NCI-H1105 treated with DMSO at 0.1 percent for 48 hours (cell line): ENCODE data around the gene NAPSA.
A peak's percentile ranks its signal among the peaks of the same experiment; 100 is the strongest.

ENCODE experiments used
- DNase-seq: peaks from one replicate; lab custom pipeline; 2025; lab: John Stamatoyannopoulos, UW

The NAPSA gene

GRCh38 chr19:50383852-50384684, 18.6 kb upstream of the NAPSA start, which contains the start of gene POLD1:
POLD1 (plus strand) TSS chr19:50384347; CDS start chr19:50398852, 14,505 bp downstream.
- peak; percentile 99 for DNase-seq

DNA sequence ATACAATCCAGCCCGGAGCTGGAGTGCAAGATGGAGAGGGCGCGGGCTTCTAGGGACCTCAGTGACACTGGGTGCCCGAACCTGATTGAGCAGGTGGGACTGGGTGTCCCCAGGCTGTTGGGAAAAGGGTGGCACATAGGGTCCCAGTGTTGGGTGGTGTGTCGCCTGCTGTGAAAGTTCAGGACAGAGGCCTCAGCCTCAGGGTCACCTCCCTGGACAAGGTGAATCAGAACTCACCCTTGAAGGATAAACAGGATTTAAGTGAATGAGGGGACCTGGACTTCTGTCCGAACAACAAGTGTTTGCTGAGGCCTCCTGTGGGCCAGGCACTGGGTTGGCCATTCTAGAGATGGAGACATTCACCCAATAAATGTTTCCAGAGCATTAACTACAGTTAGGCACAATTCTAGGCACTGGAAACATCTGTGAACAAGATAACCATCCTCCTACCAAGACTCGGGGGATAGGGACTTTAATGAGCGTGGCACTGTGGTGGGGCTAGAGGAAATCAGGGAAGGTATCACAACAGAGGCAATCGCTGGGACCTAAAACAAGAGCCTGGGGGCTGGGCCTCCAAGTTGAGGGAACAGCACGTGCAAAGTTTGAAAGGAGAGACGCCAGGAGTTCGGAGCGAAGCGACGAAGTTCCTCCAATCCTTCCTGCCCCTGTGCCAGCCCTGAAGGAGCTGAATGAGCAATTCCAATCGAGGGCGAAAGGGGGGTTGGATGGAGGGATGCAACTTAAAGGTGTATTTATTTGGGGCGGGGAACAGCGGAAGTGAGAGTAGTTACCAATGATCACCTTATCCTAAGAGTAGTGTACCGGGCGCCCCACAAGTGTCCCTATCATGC, 17.8 kb upstream of the NAPSA start:
- no peak for DNase-seq

DNA sequence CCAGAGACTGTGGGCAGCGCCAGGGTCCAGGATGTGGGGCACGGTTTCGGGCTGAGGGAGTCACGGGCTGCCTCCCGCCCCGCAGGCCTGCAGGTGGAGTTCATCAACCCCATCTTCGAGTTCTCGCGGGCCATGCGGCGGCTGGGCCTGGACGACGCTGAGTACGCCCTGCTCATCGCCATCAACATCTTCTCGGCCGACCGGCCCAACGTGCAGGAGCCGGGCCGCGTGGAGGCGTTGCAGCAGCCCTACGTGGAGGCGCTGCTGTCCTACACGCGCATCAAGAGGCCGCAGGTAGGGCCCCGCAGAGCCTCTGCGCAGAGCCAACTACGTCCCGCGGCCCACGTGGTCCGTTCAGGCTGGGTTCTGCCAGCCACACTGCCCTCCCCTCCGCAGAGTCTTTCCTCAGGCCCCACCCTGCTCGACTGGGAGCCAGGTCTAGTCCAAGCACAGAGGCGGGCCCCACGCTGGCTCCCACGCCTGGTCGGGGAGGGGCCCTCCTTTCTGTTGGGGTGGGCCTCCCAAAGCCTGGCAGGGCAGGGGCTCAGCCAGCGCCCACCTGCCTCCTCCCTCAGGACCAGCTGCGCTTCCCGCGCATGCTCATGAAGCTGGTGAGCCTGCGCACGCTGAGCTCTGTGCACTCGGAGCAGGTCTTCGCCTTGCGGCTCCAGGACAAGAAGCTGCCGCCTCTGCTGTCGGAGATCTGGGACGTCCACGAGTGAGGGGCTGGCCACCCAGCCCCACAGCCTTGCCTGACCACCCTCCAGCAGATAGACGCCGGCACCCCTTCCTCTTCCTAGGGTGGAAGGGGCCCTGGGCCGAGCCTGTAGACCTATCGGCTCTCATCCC, 16.7 kb upstream of the NAPSA start:
- no peak for DNase-seq

- DNase-seq, result no peak
These were observed 15.3 kb upstream of the NAPSA start for GRCh38 chr19:50380751-50381151.

DNA sequence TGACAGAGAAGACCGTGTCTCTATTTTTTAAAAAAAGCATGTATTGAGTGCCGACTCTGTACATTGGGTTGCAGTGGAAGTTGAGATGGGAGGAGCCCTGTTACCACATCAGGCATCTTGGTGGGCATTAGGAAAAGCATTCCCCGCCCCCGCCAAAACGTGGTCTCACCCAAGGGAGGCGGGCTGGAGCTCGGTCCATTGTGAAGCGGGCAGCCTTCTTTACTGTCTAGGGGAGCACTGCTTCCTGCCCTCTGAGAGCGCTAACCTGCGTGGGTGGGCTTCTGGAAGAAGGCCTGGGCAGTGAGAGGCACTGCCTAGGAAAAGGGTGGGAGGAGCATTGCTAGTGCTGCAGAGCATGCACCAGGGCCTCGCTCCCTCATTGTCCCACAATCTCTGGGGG, 14.7 kb upstream of the NAPSA start:
- DNase-seq, result no peak

- no peak for DNase-seq
These were observed 14.2 kb upstream of the NAPSA start for GRCh38 chr19:50379602-50380001.

DNA sequence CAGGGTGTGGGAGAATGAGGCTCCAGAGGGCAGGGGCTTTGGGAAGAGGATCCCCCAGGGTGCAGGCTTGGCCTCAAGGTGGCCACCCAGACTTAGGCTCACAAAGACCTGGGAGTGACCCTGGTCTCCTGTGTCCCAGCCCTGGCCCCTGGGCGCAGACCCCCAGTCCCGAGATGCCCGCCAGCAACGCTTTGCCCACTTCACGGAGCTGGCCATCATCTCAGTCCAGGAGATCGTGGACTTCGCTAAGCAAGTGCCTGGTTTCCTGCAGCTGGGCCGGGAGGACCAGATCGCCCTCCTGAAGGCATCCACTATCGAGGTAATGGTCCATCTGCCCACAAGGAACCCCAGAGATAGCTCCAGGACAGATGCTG, 13.4 kb upstream of the NAPSA start:
- DNase-seq, result no peak

DNA sequence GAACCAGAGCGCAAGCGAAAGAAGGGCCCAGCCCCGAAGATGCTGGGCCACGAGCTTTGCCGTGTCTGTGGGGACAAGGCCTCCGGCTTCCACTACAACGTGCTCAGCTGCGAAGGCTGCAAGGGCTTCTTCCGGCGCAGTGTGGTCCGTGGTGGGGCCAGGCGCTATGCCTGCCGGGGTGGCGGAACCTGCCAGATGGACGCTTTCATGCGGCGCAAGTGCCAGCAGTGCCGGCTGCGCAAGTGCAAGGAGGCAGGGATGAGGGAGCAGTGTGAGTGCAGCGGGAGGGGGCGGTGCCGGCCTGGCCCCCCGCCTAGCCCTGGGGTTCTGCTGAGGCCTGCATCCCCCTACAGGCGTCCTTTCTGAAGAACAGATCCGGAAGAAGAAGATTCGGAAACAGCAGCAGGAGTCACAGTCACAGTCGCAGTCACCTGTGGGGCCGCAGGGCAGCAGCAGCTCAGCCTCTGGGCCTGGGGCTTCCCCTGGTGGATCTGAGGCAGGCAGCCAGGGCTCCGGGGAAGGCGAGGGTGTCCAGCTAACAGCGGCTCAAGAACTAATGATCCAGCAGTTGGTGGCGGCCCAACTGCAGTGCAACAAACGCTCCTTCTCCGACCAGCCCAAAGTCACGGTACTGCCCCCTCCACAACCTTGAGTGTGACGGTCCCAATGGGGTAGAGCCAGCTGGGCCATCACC, 12.9 kb upstream of the NAPSA start:
- DNase-seq, result no peak

GRCh38 chr19:50377517-50377916, 12.1 kb upstream of the NAPSA start:
- no peak for DNase-seq

GRCh38 chr19:50377051-50377461, 11.6 kb upstream of the NAPSA start:
- peak; percentile 69 for DNase-seq

DNA sequence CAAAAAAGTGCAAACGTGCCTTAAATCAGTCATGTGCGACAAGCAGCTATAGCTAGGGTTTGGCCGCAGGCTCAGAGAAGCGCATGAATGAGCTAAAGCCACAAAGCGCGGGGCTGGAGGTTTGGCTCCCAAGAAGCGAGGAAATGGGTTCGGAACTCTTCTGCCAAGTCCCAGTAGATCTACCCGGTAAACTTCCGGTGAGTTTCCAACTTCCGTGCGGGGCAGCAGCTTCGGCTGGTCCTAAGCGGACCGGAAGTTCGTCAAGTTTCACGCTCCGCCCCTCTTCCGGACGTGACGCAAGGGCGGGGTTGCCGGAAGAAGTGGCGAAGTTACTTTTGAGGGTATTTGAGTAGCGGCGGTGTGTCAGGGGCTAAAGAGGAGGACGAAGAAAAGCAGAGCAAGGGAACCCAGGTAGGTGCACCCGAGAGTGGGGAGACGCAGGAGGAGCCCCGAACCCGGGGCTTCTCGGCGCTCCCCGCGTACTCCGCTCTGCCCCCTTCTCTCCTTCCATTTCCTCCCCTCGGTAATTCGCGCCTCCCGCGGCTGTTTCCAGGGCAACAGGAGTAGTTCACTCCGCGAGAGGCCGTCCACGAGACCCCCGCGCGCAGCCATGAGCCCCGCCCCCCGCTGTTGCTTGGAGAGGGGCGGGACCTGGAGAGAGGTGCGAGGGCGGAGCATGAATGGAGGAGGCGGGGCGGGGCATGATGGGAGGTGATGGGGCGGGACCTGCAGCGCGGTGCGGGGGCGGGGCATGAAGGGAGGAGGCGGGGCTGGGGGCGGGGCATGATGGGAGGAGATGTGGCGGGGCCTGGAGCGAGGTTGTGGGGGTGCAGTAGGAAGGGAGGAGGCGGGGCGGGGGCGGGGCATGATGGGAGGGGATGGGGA, 11.0 kb upstream of the NAPSA start, which contains the start of gene NR1H2:
Gene NR1H2, plus strand, starts transcription at position 292 of the 885 bp plus-strand sequence. CDS start 1,149 bp downstream, outside the sequence.
- peak; percentile 95 for DNase-seq

DNA sequence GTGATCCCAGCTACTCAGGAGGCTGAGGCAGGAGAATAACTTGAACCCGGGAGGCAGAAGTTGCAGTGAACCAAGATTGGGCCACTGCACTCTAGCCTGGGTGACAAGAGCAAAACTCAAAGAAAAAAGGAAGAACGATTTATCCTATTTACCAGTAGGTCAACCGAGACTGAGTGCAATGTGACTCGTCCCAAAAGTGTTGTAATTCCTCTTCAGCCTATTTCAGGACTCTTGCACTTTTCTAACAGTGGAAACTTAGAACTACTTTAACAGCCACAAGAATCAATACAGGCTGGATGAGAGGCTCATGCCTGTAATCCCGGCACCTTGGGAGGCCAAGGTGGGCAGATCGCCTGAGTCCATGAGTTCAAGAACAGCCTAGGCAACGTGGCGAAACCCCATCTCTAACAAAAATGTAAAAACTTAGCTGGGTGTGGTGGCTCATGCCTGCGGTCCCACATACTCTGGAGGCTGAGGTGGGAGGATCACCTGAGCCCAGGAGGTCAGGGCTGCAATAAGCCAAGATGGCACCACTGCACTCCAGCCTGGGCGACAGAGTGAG, 6.6 kb upstream of the NAPSA start:
- no peak for DNase-seq

DNA sequence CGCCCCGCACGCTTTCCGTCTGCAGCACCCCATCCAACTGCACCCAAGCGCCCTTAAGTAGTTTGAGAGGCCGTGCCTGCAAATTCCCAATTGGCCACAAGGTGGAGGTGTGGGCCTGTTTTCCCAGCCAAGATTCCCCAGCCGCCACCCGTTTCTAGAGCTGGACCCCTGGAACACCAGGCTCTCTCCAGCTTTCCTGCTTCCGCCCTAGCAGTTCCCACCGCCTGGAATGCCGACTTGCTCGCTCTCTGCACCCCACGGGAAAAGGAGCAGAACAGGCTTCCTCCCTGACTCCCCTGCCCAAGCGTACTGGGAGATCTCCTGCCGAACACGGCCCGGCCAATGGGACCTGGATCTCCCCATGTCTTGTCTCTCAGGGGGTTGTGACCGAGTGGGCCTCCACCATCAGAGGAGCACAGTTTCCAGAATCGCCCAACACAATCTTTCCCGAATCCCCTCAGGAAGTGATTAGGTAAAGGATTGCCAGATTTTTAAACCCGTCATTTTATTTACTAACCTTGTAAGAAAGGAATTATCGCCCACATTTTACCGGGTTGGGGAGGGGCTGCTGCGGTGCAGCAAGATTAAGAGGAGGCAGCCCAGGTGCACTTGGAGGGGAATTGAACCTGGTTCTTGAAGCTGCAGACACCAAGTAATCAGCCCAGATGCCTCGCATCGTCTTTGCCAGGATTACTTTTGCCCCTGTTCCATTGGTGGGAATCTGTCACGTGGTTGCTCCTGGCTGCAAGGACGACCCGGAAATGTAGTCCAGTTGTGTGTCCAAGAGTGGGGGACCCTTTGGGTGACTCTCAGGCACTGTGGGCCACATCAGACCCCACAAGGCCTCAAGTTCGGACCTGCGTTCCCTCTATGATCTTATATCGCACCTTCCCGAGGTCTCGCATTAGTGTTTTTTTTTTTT, 3.5 kb upstream of the NAPSA start:
- DNase-seq, result peak; percentile 67

DNA sequence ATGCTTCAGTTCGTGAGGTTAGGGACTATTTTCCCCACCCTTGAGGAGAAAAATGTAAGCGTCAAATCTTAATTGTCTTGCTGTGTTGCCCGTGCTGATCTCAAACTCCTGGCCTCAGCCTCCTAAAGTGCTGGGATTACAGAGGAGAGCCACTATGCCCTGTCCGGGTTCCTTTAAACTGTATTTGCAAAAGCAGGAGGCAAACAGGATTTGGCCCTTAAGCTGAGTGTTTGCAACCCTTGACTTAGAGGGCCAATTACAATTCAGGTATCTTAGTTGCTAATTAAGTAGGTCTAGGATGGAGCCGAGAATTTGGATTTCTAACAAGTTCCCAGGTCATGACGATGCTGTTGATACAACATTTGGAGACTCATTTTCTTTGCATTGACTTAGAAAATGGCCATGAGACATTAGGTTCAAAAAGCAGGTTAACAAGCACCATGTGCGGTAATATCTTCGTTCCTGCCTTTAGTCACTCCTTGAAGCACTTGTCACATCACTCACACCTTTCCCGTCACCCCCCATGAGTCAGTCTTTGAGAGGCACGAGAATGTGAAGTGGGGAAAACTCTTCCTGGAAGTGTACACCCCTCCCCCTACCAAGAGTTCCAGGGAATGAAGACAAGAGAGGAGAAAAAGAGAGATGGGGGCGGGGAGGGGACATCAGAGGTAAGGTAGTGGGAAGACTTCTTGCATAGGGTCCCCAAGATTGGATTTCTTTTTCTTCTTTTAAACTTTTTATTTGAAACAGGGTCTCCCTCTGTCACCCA, 2.6 kb downstream of the NAPSA start:
- DNase-seq, result no peak

DNA sequence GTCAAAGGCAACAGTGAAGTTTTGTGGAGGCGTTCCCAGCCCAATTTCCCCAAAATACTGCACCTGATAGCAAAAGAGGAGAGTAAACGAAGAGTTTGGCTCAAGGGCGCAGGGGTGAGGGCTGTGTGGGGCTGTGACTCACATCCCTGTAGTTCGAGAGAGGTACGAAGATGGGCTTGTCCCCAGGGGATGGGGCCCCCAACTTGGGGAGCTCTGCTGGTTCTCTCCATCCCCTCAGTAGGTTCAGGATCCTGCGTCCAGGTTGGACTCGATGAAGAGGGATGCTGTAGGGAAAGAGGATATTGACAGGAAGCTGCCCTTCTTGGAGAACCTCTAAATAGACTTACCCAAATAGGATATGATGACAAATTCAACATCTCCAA, 3.4 kb downstream of the NAPSA start:
- no peak for DNase-seq

DNA sequence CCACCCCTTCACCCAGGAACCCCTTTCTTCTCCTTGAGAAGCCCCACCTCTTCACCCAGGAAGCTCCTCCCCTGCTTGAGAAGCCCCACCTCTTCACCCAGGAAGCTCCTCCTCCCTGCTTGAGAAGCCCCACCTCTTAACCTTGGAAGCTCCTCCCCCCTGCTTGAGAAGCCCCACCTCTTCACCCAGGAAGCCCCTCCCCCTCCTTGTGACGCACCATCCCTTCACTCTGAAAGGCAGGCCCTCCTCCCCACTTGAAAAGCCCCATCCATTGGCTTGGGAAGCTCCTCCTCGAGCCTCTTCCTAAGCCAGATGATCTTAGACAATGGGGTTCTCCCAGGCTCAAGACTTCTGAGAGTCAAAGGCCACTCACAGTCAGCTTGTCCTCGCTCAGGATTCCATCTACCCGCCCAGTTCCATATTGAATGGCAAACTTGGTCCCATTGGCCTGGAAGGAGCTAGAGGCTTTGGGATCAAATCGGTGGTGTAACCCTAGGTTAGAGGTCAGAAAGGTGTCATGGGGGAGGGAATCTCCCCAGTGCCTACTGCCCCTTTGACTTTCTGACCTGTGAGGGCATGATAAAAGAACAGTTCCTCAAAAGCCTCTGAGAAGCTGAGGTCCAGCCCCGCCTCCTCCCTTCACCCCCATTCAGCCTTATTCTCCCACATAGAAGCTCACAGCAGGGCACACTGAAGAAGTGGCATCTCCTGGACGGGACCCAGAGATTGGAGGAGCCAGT, 4.0 kb downstream of the NAPSA start:
- DNase-seq, result no peak

GRCh38 chr19:50359328-50359818, 6.1 kb downstream of the NAPSA start:
- no peak for DNase-seq
